ENCODE measurements around the gene CENPF.

Gene CENPF

GRCh38 chr1:214688891-214689290 is 85.9 kb downstream of the CENPF start:
- H3K56ac ChIP-seq (ENCODE audit: low read length), result no peak overlapping the region
- no peak overlapping the region for H3K4ac ChIP-seq (ENCODE audit: low read depth, low read length)
- no peaks in the 10 kb centered on the region for H3K79me1 ChIP-seq (ENCODE audit: low read length)
- H3K4me2 ChIP-seq (ENCODE audit: low read length), result no peak overlapping the region
- H2BK120ac ChIP-seq (ENCODE audit: low read depth, low read length), result no peak overlapping the region
- no peaks in the 10 kb centered on the region for H3K27me3 ChIP-seq (ENCODE audit: insufficient read depth, low read length, poor library complexity)
- no CpG with 5 or more reads among the region's 3 CpGs for WGBS (ENCODE audit: extremely low coverage, insufficient coverage, low lambda C conversion rate)
- H2AK5ac ChIP-seq (ENCODE audit: low read length), result no peak overlapping the region
- H2BK5ac ChIP-seq (ENCODE audit: low read length), result no peak overlapping the region
- H3K27ac ChIP-seq (ENCODE audit: low read depth, low read length), result no peak overlapping the region
- H3K79me2 ChIP-seq (ENCODE audit: control insufficient read depth, insufficient read depth, low read length), result no peaks in the 10 kb centered on the region
- no peaks in the 10 kb centered on the region for H3K36me3 ChIP-seq (ENCODE audit: control insufficient read depth, insufficient read depth, low read length)
- H3K9ac ChIP-seq (ENCODE audit: low read length), result no peak overlapping the region
- H4K8ac ChIP-seq (ENCODE audit: low read depth, low read length), result no peak overlapping the region
- no peak overlapping the region for H3K23ac ChIP-seq (ENCODE audit: low read length)
- no peak overlapping the region for H3K4me3 ChIP-seq (ENCODE audit: low read length)
- no peak overlapping the region for H3K18ac ChIP-seq (ENCODE audit: low read length)
- DNase-seq, result no peak
- peaks cover 3% of the 10 kb centered on the region for H3K4me1 ChIP-seq (ENCODE audit: control insufficient read depth, low read depth, low read length)
- H2BK15ac ChIP-seq (replicated peaks; ENCODE audit: low read depth), result no peak overlapping the region
- no peak overlapping the region for H4K5ac ChIP-seq (ENCODE audit: low read length)

GRCh38 chr1:214694769-214695168 is 91.8 kb downstream of the CENPF start:
- Histone ChIP-seq H2BK5ac (ENCODE audit: low read length) (no peak overlapping the region), H3K79me2 (ENCODE audit: control insufficient read depth, insufficient read depth, low read length) (no peaks in the 10 kb centered on the region), H3K18ac (ENCODE audit: low read length) (no peak overlapping the region), H3K79me1 (ENCODE audit: low read length) (no peaks in the 10 kb centered on the region), H2AK5ac (ENCODE audit: low read length) (no peak overlapping the region), H3K56ac (ENCODE audit: low read length) (no peak overlapping the region), H3K27me3 (ENCODE audit: insufficient read depth, low read length, poor library complexity) (no peaks in the 10 kb centered on the region), H3K27ac (ENCODE audit: low read depth, low read length) (no peak overlapping the region), H2BK15ac (replicated peaks; ENCODE audit: low read depth) (no peak overlapping the region), H2BK120ac (ENCODE audit: low read depth, low read length) (no peak overlapping the region), H3K4ac (ENCODE audit: low read depth, low read length) (no peak overlapping the region), H3K9ac (ENCODE audit: low read length) (no peak overlapping the region), H3K23ac (ENCODE audit: low read length) (no peak overlapping the region), H3K4me3 (ENCODE audit: low read length) (no peak overlapping the region), H3K4me1 (ENCODE audit: control insufficient read depth, low read depth, low read length) (no peaks in the 10 kb centered on the region), H3K36me3 (ENCODE audit: control insufficient read depth, insufficient read depth, low read length) (no peaks in the 10 kb centered on the region), H3K4me2 (ENCODE audit: low read length) (no peak overlapping the region), H4K8ac (ENCODE audit: low read depth, low read length) (no peak overlapping the region), H4K5ac (ENCODE audit: low read length) (no peak overlapping the region)
- no CpG with 5 or more reads among the region's 4 CpGs for WGBS (ENCODE audit: extremely low coverage, insufficient coverage, low lambda C conversion rate)
- DNase-seq, result no peak

GRCh38 chr1:214698559-214698958 is 95.6 kb downstream of the CENPF start:
- no peaks in the 10 kb centered on the region for H3K4me1 ChIP-seq (ENCODE audit: control insufficient read depth, low read depth, low read length)
- DNase-seq, result no peak
- H3K79me1 ChIP-seq (ENCODE audit: low read length), result no peaks in the 10 kb centered on the region
- WGBS (ENCODE audit: extremely low coverage, insufficient coverage, low lambda C conversion rate), result no CpG with 5 or more reads among the region's 1 CpG
- H2BK15ac ChIP-seq (replicated peaks; ENCODE audit: low read depth), result no peak overlapping the region
- no peak overlapping the region for H4K8ac ChIP-seq (ENCODE audit: low read depth, low read length)
- no peak overlapping the region for H3K56ac ChIP-seq (ENCODE audit: low read length)
- no peaks in the 10 kb centered on the region for H3K36me3 ChIP-seq (ENCODE audit: control insufficient read depth, insufficient read depth, low read length)
- no peak overlapping the region for H3K4me3 ChIP-seq (ENCODE audit: low read length)
- H2AK5ac ChIP-seq (ENCODE audit: low read length), result no peak overlapping the region
- no peaks in the 10 kb centered on the region for H3K27me3 ChIP-seq (ENCODE audit: insufficient read depth, low read length, poor library complexity)
- no peak overlapping the region for H3K9ac ChIP-seq (ENCODE audit: low read length)
- H3K79me2 ChIP-seq (ENCODE audit: control insufficient read depth, insufficient read depth, low read length), result no peaks in the 10 kb centered on the region
- no peak overlapping the region for H3K4ac ChIP-seq (ENCODE audit: low read depth, low read length)
- H3K18ac ChIP-seq (ENCODE audit: low read length), result no peak overlapping the region
- no peak overlapping the region for H2BK120ac ChIP-seq (ENCODE audit: low read depth, low read length)
- H3K4me2 ChIP-seq (ENCODE audit: low read length), result no peak overlapping the region
- H3K23ac ChIP-seq (ENCODE audit: low read length), result no peak overlapping the region
- no peak overlapping the region for H3K27ac ChIP-seq (ENCODE audit: low read depth, low read length)
- H4K5ac ChIP-seq (ENCODE audit: low read length), result no peak overlapping the region
- no peak overlapping the region for H2BK5ac ChIP-seq (ENCODE audit: low read length)

GRCh38 chr1:214700437-214700836 is 97.4 kb downstream of the CENPF start:
- H2AK5ac ChIP-seq (ENCODE audit: low read length), result no peak overlapping the region
- H3K23ac ChIP-seq (ENCODE audit: low read length), result no peak overlapping the region
- H3K79me2 ChIP-seq (ENCODE audit: control insufficient read depth, insufficient read depth, low read length), result no peaks in the 10 kb centered on the region
- no peak overlapping the region for H3K9ac ChIP-seq (ENCODE audit: low read length)
- no peaks in the 10 kb centered on the region for H3K27me3 ChIP-seq (ENCODE audit: insufficient read depth, low read length, poor library complexity)
- no peak overlapping the region for H3K18ac ChIP-seq (ENCODE audit: low read length)
- H3K36me3 ChIP-seq (ENCODE audit: control insufficient read depth, insufficient read depth, low read length), result no peaks in the 10 kb centered on the region
- WGBS (ENCODE audit: extremely low coverage, insufficient coverage, low lambda C conversion rate), result no CpG with 5 or more reads among the region's 4 CpGs
- H2BK120ac ChIP-seq (ENCODE audit: low read depth, low read length), result no peak overlapping the region
- H4K5ac ChIP-seq (ENCODE audit: low read length), result no peak overlapping the region
- H3K4me1 ChIP-seq (ENCODE audit: control insufficient read depth, low read depth, low read length), result no peaks in the 10 kb centered on the region
- no peak overlapping the region for H3K56ac ChIP-seq (ENCODE audit: low read length)
- H3K27ac ChIP-seq (ENCODE audit: low read depth, low read length), result no peak overlapping the region
- no peaks in the 10 kb centered on the region for H3K79me1 ChIP-seq (ENCODE audit: low read length)
- no peak for DNase-seq
- H3K4me3 ChIP-seq (ENCODE audit: low read length), result no peak overlapping the region
- no peak overlapping the region for H2BK5ac ChIP-seq (ENCODE audit: low read length)
- no peak overlapping the region for H3K4ac ChIP-seq (ENCODE audit: low read depth, low read length)
- H2BK15ac ChIP-seq (replicated peaks; ENCODE audit: low read depth), result no peak overlapping the region
- H4K8ac ChIP-seq (ENCODE audit: low read depth, low read length), result no peak overlapping the region
- H3K4me2 ChIP-seq (ENCODE audit: low read length), result no peak overlapping the region

- Histone ChIP-seq H3K56ac (ENCODE audit: low read length) (no peak overlapping the region), H3K79me1 (ENCODE audit: low read length) (no peaks in the 10 kb centered on the region), H3K4me1 (ENCODE audit: control insufficient read depth, low read depth, low read length) (no peaks in the 10 kb centered on the region), H2BK120ac (ENCODE audit: low read depth, low read length) (no peak overlapping the region), H4K8ac (ENCODE audit: low read depth, low read length) (no peak overlapping the region), H2BK15ac (replicated peaks; ENCODE audit: low read depth) (no peak overlapping the region), H3K23ac (ENCODE audit: low read length) (no peak overlapping the region), H3K27ac (ENCODE audit: low read depth, low read length) (no peak overlapping the region), H3K36me3 (ENCODE audit: control insufficient read depth, insufficient read depth, low read length) (no peaks in the 10 kb centered on the region), H3K4me3 (ENCODE audit: low read length) (no peak overlapping the region), H2AK5ac (ENCODE audit: low read length) (no peak overlapping the region), H3K18ac (ENCODE audit: low read length) (no peak overlapping the region), H2BK5ac (ENCODE audit: low read length) (no peak overlapping the region), H3K27me3 (ENCODE audit: insufficient read depth, low read length, poor library complexity) (no peaks in the 10 kb centered on the region), H3K79me2 (ENCODE audit: control insufficient read depth, insufficient read depth, low read length) (no peaks in the 10 kb centered on the region), H3K4ac (ENCODE audit: low read depth, low read length) (no peak overlapping the region), H3K4me2 (ENCODE audit: low read length) (no peak overlapping the region), H3K9ac (ENCODE audit: low read length) (no peak overlapping the region), H4K5ac (ENCODE audit: low read length) (no peak overlapping the region)
- no CpG with 5 or more reads among the region's 1 CpG for WGBS (ENCODE audit: extremely low coverage, insufficient coverage, low lambda C conversion rate)
- no peak for DNase-seq
Measured at GRCh38 chr1:214702556-214702955, 99.6 kb downstream of the CENPF start.

- no peak for DNase-seq
- H4K5ac ChIP-seq (ENCODE audit: low read length), result no peak overlapping the region
- H3K9ac ChIP-seq (ENCODE audit: low read length), result no peak overlapping the region
- no peaks in the 10 kb centered on the region for H3K4me1 ChIP-seq (ENCODE audit: control insufficient read depth, low read depth, low read length)
- no peaks in the 10 kb centered on the region for H3K79me2 ChIP-seq (ENCODE audit: control insufficient read depth, insufficient read depth, low read length)
- no peaks in the 10 kb centered on the region for H3K36me3 ChIP-seq (ENCODE audit: control insufficient read depth, insufficient read depth, low read length)
- WGBS (ENCODE audit: extremely low coverage, insufficient coverage, low lambda C conversion rate), result no CpG with 5 or more reads among the region's 11 CpGs
- H3K4me2 ChIP-seq (ENCODE audit: low read length), result no peak overlapping the region
- no peaks in the 10 kb centered on the region for H3K27me3 ChIP-seq (ENCODE audit: insufficient read depth, low read length, poor library complexity)
- no peak overlapping the region for H3K18ac ChIP-seq (ENCODE audit: low read length)
- no peak overlapping the region for H2BK120ac ChIP-seq (ENCODE audit: low read depth, low read length)
- no peak overlapping the region for H3K27ac ChIP-seq (ENCODE audit: low read depth, low read length)
- no peak overlapping the region for H2AK5ac ChIP-seq (ENCODE audit: low read length)
- H3K4ac ChIP-seq (ENCODE audit: low read depth, low read length), result no peak overlapping the region
- H2BK15ac ChIP-seq (replicated peaks; ENCODE audit: low read depth), result no peak overlapping the region
- H3K79me1 ChIP-seq (ENCODE audit: low read length), result no peaks in the 10 kb centered on the region
- H4K8ac ChIP-seq (ENCODE audit: low read depth, low read length), result no peak overlapping the region
- no peak overlapping the region for H3K23ac ChIP-seq (ENCODE audit: low read length)
- no peak overlapping the region for H3K4me3 ChIP-seq (ENCODE audit: low read length)
- no peak overlapping the region for H2BK5ac ChIP-seq (ENCODE audit: low read length)
- H3K56ac ChIP-seq (ENCODE audit: low read length), result no peak overlapping the region
Measured at GRCh38 chr1:214707306-214708087, 104.5 kb downstream of the CENPF start.
